K562 (cell line): ENCODE data around the gene TMEM143. TPM values are rescaled to one million over a fixed set of nuclear protein-coding genes. Genes with fewer than 3 reads are reported as not detected.
A peak's percentile ranks its signal among the peaks of the same experiment; 100 is the strongest.

Source experiments
- CTBP1 ChIP-seq: fragments of 450-650 bp; IDR thresholded peaks from 2 replicates; pipeline ENCODE4 v1.6.1; 2016; ENCODE audit warnings: borderline replicate concordance
- polyA plus RNA-seq, 8 experiments: library from polyadenylated mRNA; depleted of rRNA in 4 of 8; stranded (reverse) in 5 of 8; unstranded in 3 of 8; fragments of >200 nt; fragmentation: Nextera tagmentation in 2 of 8; fragmentation: Illumina TruSeq in 1 of 8; extraction: Ambion mirVana in 2 of 8; extraction: Trizol in 1 of 8; gene quantifications; 2 replicates each; pipeline versions ENCODE4 v1.2.1 to v1.2.3, GENCODE V29; 2011 to 2014; ENCODE audit warnings: inconsistent platforms in 1 of 8, missing spikeins in 1 of 8
- total RNA-seq, 7 experiments: library from RNA; depleted of rRNA in 6 of 7; stranded (reverse); fragments of >200 nt in 6 of 7; fragmentation: Illumina TruSeq in 2 of 7; extraction: Trizol in 2 of 7; gene quantifications; 2 replicates each; pipeline versions ENCODE4 v1.2.1 to v1.2.3, GENCODE V29; 2011 to 2021; ENCODE audit warnings: low replicate concordance in 1 of 7
- TF ChIP-seq, protein P1 (sequence below): sonication (generic); formaldehyde crosslinking; IDR thresholded peaks from 2 replicates; pipeline ENCODE4 v1.8.0; 2022; ENCODE audit warnings: missing genetic modification reagents, mild to moderate bottlenecking, moderate library complexity, borderline replicate concordance
- TF ChIP-seq, protein P2 (sequence below), 2 experiments: fragments of 450-650 bp in 1 of 2; sonication (generic) in 1 of 2; formaldehyde crosslinking in 1 of 2; IDR thresholded peaks; 2 replicates each; pipeline versions ENCODE4 v1.7.1 to v1.9.0; 2016 to 2022; ENCODE audit warnings: inconsistent platforms in 1 of 2, mild to moderate bottlenecking in 1 of 2, missing genetic modification reagents in 1 of 2
- TF ChIP-seq, protein P3 (sequence below): sonication (generic); formaldehyde crosslinking; IDR thresholded peaks from 2 replicates; pipeline ENCODE4 v1.8.0; 2022; ENCODE audit warnings: mild to moderate bottlenecking, missing genetic modification reagents
- TF ChIP-seq, protein P4 (sequence below), 2 experiments: fragments of 450-650 bp; formaldehyde crosslinking in 1 of 2; IDR thresholded peaks; 2 replicates each; pipeline versions ENCODE4 v1.4.0 to v1.6.1; 2014 to 2020; ENCODE audit warnings: mild to moderate bottlenecking in 2 of 2, borderline replicate concordance in 1 of 2, low read depth in 1 of 2

Gene TMEM143
- total and polyA plus RNA-seq, 9 of the 15 experiments (the other 6 are each of a cell fraction or from before 2014, with no cell fraction given) = 0.66 to 8.8 (median 4.3) TPM

DNA sequence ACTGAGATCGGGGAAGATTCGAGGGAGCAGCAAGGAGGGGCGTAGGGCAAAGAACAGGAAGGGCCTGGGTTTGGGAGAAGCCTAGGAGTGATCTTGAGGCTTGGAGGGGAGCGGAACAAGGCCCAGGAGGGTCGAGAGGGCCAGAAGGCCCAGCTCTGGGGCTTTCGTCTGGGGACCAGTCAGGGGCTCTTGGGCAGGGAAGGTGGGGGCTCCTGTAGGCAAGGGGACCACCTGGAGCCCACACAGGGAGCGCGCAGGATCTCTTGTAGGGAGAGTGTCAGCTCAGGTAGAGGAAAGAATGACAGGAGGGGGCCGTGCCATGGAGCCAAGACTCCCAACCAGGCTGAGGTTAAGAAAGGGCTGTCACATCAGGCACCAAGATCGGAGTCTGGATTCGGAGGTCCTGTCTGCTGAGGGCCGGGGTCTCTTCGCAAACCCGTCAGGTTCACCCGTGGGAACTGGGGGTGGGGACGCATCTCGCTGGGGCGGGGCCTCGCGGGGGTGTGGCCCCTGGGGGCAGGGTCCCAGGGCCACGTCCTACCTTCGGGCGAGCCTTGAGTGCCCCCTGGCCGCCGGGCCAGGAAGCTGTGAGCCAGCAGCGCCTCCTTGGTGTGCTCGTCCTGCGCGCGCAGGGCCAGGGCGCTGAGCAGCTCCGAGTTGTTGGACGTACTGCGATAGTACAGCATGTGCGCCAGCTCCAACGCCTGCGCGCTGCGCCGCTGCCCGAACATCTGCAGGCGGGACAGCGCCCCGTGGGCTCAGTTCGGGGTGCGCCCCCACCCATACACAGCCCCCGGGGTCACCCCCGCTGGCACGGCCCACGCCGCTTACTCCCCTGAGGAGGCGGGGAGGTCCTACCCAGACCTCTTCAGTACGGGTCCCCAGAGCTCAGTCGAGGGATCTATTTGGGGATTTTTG lies 30.0 kb downstream of the TMEM143 start (continued):
- TF ChIP-seq, protein P1, sequence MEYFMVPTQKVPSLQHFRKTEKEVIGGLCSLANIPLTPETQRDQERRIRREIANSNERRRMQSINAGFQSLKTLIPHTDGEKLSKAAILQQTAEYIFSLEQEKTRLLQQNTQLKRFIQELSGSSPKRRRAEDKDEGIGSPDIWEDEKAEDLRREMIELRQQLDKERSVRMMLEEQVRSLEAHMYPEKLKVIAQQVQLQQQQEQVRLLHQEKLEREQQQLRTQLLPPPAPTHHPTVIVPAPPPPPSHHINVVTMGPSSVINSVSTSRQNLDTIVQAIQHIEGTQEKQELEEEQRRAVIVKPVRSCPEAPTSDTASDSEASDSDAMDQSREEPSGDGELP (CRISPR knock-in tag) = peak; percentile 82
- TF ChIP-seq, protein P2, sequence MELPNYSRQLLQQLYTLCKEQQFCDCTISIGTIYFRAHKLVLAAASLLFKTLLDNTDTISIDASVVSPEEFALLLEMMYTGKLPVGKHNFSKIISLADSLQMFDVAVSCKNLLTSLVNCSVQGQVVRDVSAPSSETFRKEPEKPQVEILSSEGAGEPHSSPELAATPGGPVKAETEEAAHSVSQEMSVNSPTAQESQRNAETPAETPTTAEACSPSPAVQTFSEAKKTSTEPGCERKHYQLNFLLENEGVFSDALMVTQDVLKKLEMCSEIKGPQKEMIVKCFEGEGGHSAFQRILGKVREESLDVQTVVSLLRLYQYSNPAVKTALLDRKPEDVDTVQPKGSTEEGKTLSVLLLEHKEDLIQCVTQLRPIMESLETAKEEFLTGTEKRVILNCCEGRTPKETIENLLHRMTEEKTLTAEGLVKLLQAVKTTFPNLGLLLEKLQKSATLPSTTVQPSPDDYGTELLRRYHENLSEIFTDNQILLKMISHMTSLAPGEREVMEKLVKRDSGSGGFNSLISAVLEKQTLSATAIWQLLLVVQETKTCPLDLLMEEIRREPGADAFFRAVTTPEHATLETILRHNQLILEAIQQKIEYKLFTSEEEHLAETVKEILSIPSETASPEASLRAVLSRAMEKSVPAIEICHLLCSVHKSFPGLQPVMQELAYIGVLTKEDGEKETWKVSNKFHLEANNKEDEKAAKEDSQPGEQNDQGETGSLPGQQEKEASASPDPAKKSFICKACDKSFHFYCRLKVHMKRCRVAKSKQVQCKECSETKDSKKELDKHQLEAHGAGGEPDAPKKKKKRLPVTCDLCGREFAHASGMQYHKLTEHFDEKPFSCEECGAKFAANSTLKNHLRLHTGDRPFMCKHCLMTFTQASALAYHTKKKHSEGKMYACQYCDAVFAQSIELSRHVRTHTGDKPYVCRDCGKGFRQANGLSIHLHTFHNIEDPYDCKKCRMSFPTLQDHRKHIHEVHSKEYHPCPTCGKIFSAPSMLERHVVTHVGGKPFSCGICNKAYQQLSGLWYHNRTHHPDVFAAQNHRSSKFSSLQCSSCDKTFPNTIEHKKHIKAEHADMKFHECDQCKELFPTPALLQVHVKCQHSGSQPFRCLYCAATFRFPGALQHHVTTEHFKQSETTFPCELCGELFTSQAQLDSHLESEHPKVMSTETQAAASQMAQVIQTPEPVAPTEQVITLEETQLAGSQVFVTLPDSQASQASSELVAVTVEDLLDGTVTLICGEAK (IDR thresholded peaks at IDR 0.05) = peak; percentile 51; the same call in 1 of the 2 replicates
- TF ChIP-seq, protein P2 (CRISPR knock-in tag; IDR thresholded peaks at IDR 0.05) = no peak
- TF ChIP-seq, protein P3, sequence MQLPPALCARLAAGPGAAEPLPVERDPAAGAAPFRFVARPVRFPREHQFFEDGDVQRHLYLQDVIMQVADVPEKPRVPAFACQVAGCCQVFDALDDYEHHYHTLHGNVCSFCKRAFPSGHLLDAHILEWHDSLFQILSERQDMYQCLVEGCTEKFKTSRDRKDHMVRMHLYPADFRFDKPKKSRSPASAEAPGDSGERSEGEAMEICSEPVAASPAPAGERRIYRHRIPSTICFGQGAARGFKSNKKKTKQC = no peak
- TF ChIP-seq, protein P4, sequence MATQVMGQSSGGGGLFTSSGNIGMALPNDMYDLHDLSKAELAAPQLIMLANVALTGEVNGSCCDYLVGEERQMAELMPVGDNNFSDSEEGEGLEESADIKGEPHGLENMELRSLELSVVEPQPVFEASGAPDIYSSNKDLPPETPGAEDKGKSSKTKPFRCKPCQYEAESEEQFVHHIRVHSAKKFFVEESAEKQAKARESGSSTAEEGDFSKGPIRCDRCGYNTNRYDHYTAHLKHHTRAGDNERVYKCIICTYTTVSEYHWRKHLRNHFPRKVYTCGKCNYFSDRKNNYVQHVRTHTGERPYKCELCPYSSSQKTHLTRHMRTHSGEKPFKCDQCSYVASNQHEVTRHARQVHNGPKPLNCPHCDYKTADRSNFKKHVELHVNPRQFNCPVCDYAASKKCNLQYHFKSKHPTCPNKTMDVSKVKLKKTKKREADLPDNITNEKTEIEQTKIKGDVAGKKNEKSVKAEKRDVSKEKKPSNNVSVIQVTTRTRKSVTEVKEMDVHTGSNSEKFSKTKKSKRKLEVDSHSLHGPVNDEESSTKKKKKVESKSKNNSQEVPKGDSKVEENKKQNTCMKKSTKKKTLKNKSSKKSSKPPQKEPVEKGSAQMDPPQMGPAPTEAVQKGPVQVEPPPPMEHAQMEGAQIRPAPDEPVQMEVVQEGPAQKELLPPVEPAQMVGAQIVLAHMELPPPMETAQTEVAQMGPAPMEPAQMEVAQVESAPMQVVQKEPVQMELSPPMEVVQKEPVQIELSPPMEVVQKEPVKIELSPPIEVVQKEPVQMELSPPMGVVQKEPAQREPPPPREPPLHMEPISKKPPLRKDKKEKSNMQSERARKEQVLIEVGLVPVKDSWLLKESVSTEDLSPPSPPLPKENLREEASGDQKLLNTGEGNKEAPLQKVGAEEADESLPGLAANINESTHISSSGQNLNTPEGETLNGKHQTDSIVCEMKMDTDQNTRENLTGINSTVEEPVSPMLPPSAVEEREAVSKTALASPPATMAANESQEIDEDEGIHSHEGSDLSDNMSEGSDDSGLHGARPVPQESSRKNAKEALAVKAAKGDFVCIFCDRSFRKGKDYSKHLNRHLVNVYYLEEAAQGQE (IDR thresholded peaks at IDR 0.05; ENCODE audit: borderline replicate concordance) = peak; percentile 95
- TF ChIP-seq, protein P4 (CRISPR knock-in tag; IDR thresholded peaks at IDR 0.05; ENCODE audit: low read depth) = peak; percentile 33; the same call in 1 of the 2 replicates
- peak; percentile 69 for TF ChIP-seq CTBP1
